Mesenchymal stem cell (in vitro differentiated cells and primary cell): ENCODE results near the gene HIP1.

Source experiments
- DNase-seq: peaks from one replicate; pipeline ENCODE4 v3.0.0-alpha.2; 2013
- H2AFZ ChIP-seq: one replicate; pipeline ENCODE4 v1.6.1; 2013; ENCODE audit warnings: low read depth, mild to moderate bottlenecking, control low read depth, inconsistent platforms, low read length, moderate library complexity
- H2AK5ac ChIP-seq: 2 replicates; pipeline ENCODE4 v1.6.1; 2013; ENCODE audit warnings: low read length, moderate library complexity, mild to moderate bottlenecking, inconsistent platforms; ENCODE audit not compliant: severe bottlenecking
- H2BK120ac ChIP-seq: one replicate; pipeline ENCODE4 v1.6.1; 2013; ENCODE audit warnings: low read depth, mild to moderate bottlenecking, inconsistent platforms, low read length, moderate library complexity
- H2BK12ac ChIP-seq, 2 experiments: one replicate each; pipeline ENCODE4 v1.6.1; 2013; ENCODE audit warnings: inconsistent platforms in 2 of 2, low read length in 2 of 2, mild to moderate bottlenecking in 2 of 2, moderate library complexity in 2 of 2, control low read depth in 1 of 2
- H2BK15ac ChIP-seq: one replicate; pipeline ENCODE4 v1.6.1; 2013; ENCODE audit warnings: mild to moderate bottlenecking, low read depth, inconsistent platforms; ENCODE audit not compliant: poor library complexity, severe bottlenecking
- H2BK5ac ChIP-seq: 2 replicates; pipeline ENCODE4 v1.6.1; 2013; ENCODE audit warnings: low read depth, mild to moderate bottlenecking, low read length, control low read depth, inconsistent platforms; ENCODE audit not compliant: poor library complexity, severe bottlenecking
- H3K14ac ChIP-seq, 2 experiments: one replicate each; pipeline ENCODE4 v1.6.1; 2013; ENCODE audit warnings: inconsistent platforms in 2 of 2, low read length in 2 of 2, control low read depth in 1 of 2, mild to moderate bottlenecking in 1 of 2, moderate library complexity in 1 of 2
- H3K18ac ChIP-seq, 2 experiments: one replicate each; pipeline ENCODE4 v1.6.1; 2013; ENCODE audit warnings: inconsistent platforms in 2 of 2, low read length in 2 of 2, control low read depth in 1 of 2, low read depth in 1 of 2, mild to moderate bottlenecking in 1 of 2
- H3K23ac ChIP-seq, 2 experiments: one replicate each; pipeline ENCODE4 v1.6.1; 2013; ENCODE audit warnings: inconsistent platforms in 2 of 2, low read length in 2 of 2, mild to moderate bottlenecking in 2 of 2, moderate library complexity in 2 of 2, control low read depth in 1 of 2
- H3K27ac ChIP-seq: 2 replicates; pipeline ENCODE4 v1.5.1; 2013; ENCODE audit warnings: mild to moderate bottlenecking, moderate library complexity, low read length, control low read depth, inconsistent platforms; ENCODE audit not compliant: poor library complexity, severe bottlenecking
- H3K27me3 ChIP-seq, 2 experiments: 2 replicates each; pipeline versions ENCODE4 v1.6.1 to v1.7.0; 2013; ENCODE audit warnings: low read length in 2 of 2, mild to moderate bottlenecking in 2 of 2, moderate library complexity in 2 of 2, control low read depth in 1 of 2, inconsistent platforms in 1 of 2; ENCODE audit not compliant: control insufficient read depth in 1 of 2, insufficient read depth in 1 of 2
- H3K36me3 ChIP-seq, 2 experiments: 2 replicates each; pipeline versions ENCODE4 v1.6.1 to v1.7.0; 2013; ENCODE audit warnings: low read length in 2 of 2, control low read depth in 1 of 2, inconsistent platforms in 1 of 2, low read depth in 1 of 2, mild to moderate bottlenecking in 1 of 2; ENCODE audit not compliant: insufficient read depth in 2 of 2, control insufficient read depth in 1 of 2
- H3K4ac ChIP-seq, 2 experiments: one replicate each; pipeline ENCODE4 v1.6.1; 2013; ENCODE audit warnings: inconsistent platforms in 2 of 2, low read length in 2 of 2, mild to moderate bottlenecking in 2 of 2, moderate library complexity in 2 of 2, control low read depth in 1 of 2, low read depth in 1 of 2
- H3K4me1 ChIP-seq: 2 replicates; pipeline ENCODE4 v1.6.1; 2013; ENCODE audit warnings: low read depth, low read length, control low read depth; ENCODE audit not compliant: control insufficient read depth, insufficient read depth
- H3K4me2 ChIP-seq: 2 replicates; pipeline ENCODE4 v1.6.1; 2013; ENCODE audit warnings: low read length, mild to moderate bottlenecking, inconsistent platforms; ENCODE audit not compliant: poor library complexity, severe bottlenecking
- H3K4me3 ChIP-seq, 2 experiments: 2 replicates each; pipeline versions ENCODE4 v1.5.1 to v1.7.0; 2013; ENCODE audit warnings: low read length in 2 of 2, mild to moderate bottlenecking in 2 of 2, control low read depth in 1 of 2, low read depth in 1 of 2; ENCODE audit not compliant: insufficient read depth in 1 of 2
- H3K79me1 ChIP-seq: replicated peaks from 2 replicates; pipeline ENCODE4 v1.6.1; 2013; ENCODE audit warnings: mild to moderate bottlenecking, control low read depth, low read length, inconsistent platforms; ENCODE audit not compliant: poor library complexity, severe bottlenecking
- H3K9ac ChIP-seq: 2 replicates; pipeline ENCODE4 v1.7.0; 2013; ENCODE audit warnings: mild to moderate bottlenecking, low read length, moderate library complexity
- H3K9me3 ChIP-seq: 2 replicates; pipeline ENCODE4 v1.7.0; 2013; ENCODE audit warnings: mild to moderate bottlenecking, low read length; ENCODE audit not compliant: control insufficient read depth
- H4K8ac ChIP-seq: one replicate; pipeline ENCODE4 v1.6.1; 2013; ENCODE audit warnings: inconsistent platforms, mild to moderate bottlenecking, low read length, moderate library complexity
- H4K91ac ChIP-seq: one replicate; pipeline ENCODE4 v1.6.1; 2013; ENCODE audit warnings: mild to moderate bottlenecking, low read length, inconsistent platforms
- WGBS: methylation state at CpG from one replicate; pipeline ENCODE4 v1.1.7; 2013; ENCODE audit warnings: mixed read lengths; 5-methylcytosine and 5-hydroxymethylcytosine counted together

The HIP1 gene

DNA sequence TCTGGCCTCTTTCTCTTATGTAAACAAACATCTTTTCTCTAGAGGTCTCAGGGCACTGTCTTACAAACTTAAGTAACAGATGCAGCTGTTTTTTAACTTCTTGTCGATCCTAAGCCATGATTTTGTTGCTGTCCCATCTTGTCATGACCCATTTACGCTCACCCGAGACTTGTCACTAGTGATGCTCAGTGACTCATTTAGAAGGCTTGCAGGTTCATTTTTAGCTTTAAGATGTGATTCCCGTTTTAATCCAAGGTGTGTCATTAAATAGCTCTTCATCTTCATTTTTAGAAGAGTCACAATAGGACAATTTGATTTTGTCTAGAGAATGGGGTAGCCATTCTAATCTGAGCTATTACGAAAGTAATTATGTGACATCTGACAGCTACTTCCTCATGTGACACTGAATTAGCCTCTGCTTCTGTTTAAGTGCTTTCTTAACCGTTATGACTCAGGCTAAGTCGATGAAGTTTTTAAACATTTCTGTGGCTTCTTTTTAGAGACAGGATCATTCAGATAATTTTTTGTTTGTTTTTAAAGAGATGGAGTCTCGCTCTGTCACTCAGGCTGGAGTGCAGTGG is 203.9 kb downstream of the HIP1 start:
- 0% methylated on average over 8 of the region's 8 CpGs for WGBS

DNA sequence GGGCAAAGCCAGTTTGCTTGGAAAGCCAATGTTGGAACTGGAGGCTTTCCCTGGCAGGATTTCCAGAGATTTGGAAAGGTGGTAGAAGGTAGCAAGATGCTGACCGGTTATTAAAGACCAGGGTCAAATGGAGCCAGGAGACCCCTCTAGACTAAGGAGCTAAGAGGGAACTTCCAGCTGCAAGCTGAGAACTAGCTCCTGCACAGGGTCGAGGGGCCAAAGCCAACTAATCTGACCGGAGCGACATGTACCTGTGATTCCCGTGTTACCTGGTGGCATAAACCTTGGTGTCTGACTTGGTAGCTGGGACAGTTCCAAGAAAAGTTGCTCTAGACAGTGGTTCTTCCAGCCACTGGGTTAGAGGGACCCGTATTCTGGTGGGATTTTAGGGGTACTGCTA is 204.8 kb downstream of the HIP1 start:
- Histone ChIP-seq H2BK120ac (no peak overlapping the region), H3K23ac (no peak overlapping the region), H3K18ac (peak overlapping the region in 1 of 2 experiments; percentile 76), H3K4me3 (no peak overlapping the region), H3K9me3 (no peaks in the 10 kb centered on the region), H3K27me3 (no peaks in the 10 kb centered on the region), H3K4me1 (peaks cover 10% of the 10 kb centered on the region), H2BK5ac (no peak overlapping the region), H3K9ac (no peak overlapping the region), H2BK12ac (no peak overlapping the region), H4K91ac (no peak overlapping the region), H3K14ac (no peak overlapping the region), H3K79me1 (no peaks in the 10 kb centered on the region), H3K27ac (no peak overlapping the region), H3K36me3 (peaks cover 19 to 28% of the 10 kb centered on the region in 2 experiments), H3K4ac (no peak overlapping the region), H2AFZ (no peak overlapping the region), H3K4me2 (no peak overlapping the region), H4K8ac (no peak overlapping the region), H2BK15ac (no peak overlapping the region), H2AK5ac (no peak overlapping the region)
- WGBS, result 95% methylated on average over 6 of the region's 6 CpGs
- no peak for DNase-seq

More for the DNA sequence above, 203.9 kb downstream of the HIP1 start:
- peaks cover 19 to 33% of the 10 kb centered on the region in 2 experiments for H3K36me3 ChIP-seq
- no peak overlapping the region for H3K4me3 ChIP-seq
- DNase-seq, result peak; percentile 89
- no peak overlapping the region for H3K9ac ChIP-seq
- peaks cover 10% of the 10 kb centered on the region for H3K4me1 ChIP-seq
- peak overlapping the region; percentile 37 for H3K27ac ChIP-seq
- no peak overlapping the region for H2BK5ac ChIP-seq
- H3K9me3 ChIP-seq, result no peaks in the 10 kb centered on the region
- H2BK120ac ChIP-seq, result no peak overlapping the region
- no peak overlapping the region for H3K4ac ChIP-seq
- H3K14ac ChIP-seq, result no peak overlapping the region
- H3K23ac ChIP-seq, result no peak overlapping the region
- H4K8ac ChIP-seq, result no peak overlapping the region
- no peak overlapping the region for H4K91ac ChIP-seq
- no peaks in the 10 kb centered on the region for H3K79me1 ChIP-seq
- H3K18ac ChIP-seq, result no peak overlapping the region
- H2BK12ac ChIP-seq, result no peak overlapping the region
- H3K4me2 ChIP-seq, result no peak overlapping the region
- H2BK15ac ChIP-seq, result no peak overlapping the region
- no peak overlapping the region for H2AFZ ChIP-seq
- H3K27me3 ChIP-seq, result no peaks in the 10 kb centered on the region
- H2AK5ac ChIP-seq, result no peak overlapping the region

DNA sequence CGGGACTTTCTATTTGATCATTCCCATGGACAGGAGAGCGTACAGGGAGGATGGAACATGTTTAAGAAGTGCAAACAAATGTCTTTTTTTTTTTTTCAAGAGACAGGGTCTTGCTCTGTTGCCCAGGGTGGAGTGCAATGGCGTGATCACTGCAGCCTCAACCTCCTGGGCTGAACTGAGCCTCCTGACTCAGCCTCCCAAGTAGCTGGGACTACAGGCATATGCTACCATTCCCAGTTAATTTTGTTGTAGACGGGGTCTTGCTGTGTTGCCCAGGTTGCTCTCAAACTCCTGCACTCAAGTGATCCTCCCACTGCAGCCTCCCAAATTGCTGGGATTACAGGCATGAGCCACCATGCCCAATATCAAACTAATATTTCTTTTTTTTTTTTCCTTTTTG is 206.1 kb downstream of the HIP1 start:
- no peak overlapping the region for H4K91ac ChIP-seq
- no peak overlapping the region for H3K4me3 ChIP-seq
- H3K36me3 ChIP-seq, result peaks cover 12 to 21% of the 10 kb centered on the region in 2 experiments
- H4K8ac ChIP-seq, result no peak overlapping the region
- H2AFZ ChIP-seq, result no peak overlapping the region
- no peak overlapping the region for H2AK5ac ChIP-seq
- no peak overlapping the region for H3K14ac ChIP-seq
- no peak overlapping the region for H3K18ac ChIP-seq
- H3K4me2 ChIP-seq, result no peak overlapping the region
- no peaks in the 10 kb centered on the region for H3K27me3 ChIP-seq
- no peak overlapping the region for H3K27ac ChIP-seq
- H2BK5ac ChIP-seq, result no peak overlapping the region
- over 99% methylated on average over 4 of the region's 4 CpGs for WGBS
- H2BK12ac ChIP-seq, result no peak overlapping the region
- no peak overlapping the region for H2BK120ac ChIP-seq
- no peaks in the 10 kb centered on the region for H3K79me1 ChIP-seq
- H2BK15ac ChIP-seq, result no peak overlapping the region
- H3K9ac ChIP-seq, result no peak overlapping the region
- no peak overlapping the region for H3K23ac ChIP-seq
- no peaks in the 10 kb centered on the region for H3K9me3 ChIP-seq
- peaks cover 10% of the 10 kb centered on the region for H3K4me1 ChIP-seq
- H3K4ac ChIP-seq, result no peak overlapping the region
- DNase-seq, result no peak

DNA sequence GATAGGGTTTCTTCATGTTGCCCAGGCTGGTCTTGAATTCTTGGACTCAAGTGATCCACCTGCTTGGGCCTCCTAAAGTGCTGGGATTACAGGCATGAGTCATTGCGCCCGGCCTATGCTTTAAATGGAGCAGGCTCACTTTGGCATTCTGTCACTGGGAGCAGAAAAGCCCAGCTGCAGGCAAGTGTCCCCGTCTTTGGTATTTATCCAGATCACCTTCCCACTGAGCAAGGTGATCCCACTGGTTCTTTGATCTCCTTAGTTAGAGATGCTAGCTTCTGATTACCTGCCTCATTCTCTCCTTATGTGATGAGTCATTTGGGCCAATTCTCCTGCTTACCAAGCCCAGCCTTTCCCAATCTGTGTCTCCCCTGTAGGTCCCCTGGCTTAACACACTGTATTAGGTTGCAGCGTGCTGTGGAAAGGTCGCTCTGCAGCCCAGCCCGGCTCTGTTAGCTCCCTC is 207.4 kb downstream of the HIP1 start:
- Histone ChIP-seq H2BK12ac (no peak overlapping the region), H4K91ac (no peak overlapping the region), H2BK5ac (no peak overlapping the region), H2AK5ac (no peak overlapping the region), H2AFZ (no peak overlapping the region), H2BK120ac (no peak overlapping the region), H3K9ac (no peak overlapping the region), H3K4me1 (peaks cover 13% of the 10 kb centered on the region), H2BK15ac (no peak overlapping the region), H3K4ac (no peak overlapping the region), H3K4me3 (no peak overlapping the region), H4K8ac (no peak overlapping the region), H3K9me3 (no peaks in the 10 kb centered on the region), H3K23ac (no peak overlapping the region), H3K14ac (no peak overlapping the region), H3K4me2 (no peak overlapping the region), H3K79me1 (no peaks in the 10 kb centered on the region), H3K36me3 (peaks cover under 1 to 9% of the 10 kb centered on the region in 2 experiments), H3K27me3 (no peaks in the 10 kb centered on the region), H3K18ac (no peak overlapping the region), H3K27ac (no peak overlapping the region)
- 47% methylated on average over 6 of the region's 6 CpGs for whole genome bisulfite sequencing
- peak; percentile 40 for DNase-seq
